ENCODE results near the gene KIAA0232. TPM values are rescaled to one million over a fixed set of nuclear protein-coding genes. Genes with fewer than 3 reads are reported as not detected.

The KIAA0232 gene
- total RNA-seq, 1 donor from 2014 or later = 40.1 TPM

DNA sequence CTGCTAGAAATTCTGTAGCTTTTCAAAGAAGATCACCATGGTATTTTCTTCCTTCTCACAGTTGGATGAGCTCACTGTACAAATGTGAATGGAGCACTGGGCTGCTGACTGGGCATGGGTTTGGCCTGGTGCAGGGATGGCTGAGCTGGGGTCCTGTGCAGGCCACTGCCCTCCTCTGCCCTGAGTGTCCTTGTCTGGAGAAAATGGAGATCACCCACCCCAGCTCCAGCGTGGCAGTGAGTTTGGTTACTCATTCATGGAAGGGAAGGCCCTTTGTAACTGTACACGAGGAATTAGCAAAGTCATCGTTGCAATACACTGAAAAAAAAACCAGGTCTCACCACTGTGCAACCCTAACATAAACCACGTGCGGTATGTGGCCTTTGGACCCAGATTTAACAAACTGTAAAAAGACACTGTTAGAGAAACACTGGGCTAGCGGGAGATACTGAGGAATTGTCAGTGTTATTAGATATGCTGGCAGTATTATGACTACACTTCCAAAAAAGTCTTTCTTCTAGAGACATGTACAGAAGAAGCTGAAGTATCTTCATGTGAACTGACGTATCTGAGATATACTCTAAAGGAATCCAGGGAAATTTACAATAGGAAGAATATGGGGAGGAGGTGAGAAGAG lies 111.0 kb downstream of the KIAA0232 start:
- peak overlapping the region; percentile 66 for H3K27ac Mint-ChIP-seq (ENCODE audit: unreplicated experiment)

DNA sequence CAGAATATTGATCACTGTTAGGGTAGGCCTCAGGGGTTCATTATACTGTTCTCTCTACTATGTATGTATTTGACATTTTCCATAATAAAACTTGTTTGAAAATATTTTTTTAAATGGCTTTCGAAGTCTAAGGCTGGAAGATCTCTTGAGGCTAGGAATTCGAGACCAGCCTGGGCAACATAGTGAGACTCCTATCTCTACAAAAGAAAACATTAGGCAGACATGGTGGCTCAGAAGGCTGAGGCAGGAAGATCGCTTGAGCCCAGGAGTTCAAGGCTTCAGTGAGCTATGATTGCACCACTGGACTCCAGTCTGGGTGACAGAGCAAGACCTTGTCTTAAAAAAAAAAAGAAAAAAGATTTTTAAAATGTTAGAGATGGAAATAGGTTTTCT lies 111.6 kb downstream of the KIAA0232 start:
- Mint-ChIP-seq H3K36me3 (ENCODE audit: low read depth) (peaks cover 7% of the 10 kb centered on the region), H3K4me1 (peaks cover 28% of the 10 kb centered on the region), H3K4me3 (no peak overlapping the region), H3K9me3 (no peaks in the 10 kb centered on the region), H3K27me3 (ENCODE audit: low read depth) (no peaks in the 10 kb centered on the region), H3K27ac (ENCODE audit: unreplicated experiment) (no peak overlapping the region)
- TF ChIP-seq, protein P1, sequence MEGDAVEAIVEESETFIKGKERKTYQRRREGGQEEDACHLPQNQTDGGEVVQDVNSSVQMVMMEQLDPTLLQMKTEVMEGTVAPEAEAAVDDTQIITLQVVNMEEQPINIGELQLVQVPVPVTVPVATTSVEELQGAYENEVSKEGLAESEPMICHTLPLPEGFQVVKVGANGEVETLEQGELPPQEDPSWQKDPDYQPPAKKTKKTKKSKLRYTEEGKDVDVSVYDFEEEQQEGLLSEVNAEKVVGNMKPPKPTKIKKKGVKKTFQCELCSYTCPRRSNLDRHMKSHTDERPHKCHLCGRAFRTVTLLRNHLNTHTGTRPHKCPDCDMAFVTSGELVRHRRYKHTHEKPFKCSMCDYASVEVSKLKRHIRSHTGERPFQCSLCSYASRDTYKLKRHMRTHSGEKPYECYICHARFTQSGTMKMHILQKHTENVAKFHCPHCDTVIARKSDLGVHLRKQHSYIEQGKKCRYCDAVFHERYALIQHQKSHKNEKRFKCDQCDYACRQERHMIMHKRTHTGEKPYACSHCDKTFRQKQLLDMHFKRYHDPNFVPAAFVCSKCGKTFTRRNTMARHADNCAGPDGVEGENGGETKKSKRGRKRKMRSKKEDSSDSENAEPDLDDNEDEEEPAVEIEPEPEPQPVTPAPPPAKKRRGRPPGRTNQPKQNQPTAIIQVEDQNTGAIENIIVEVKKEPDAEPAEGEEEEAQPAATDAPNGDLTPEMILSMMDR (conservative IDR thresholded peaks at IDR 0.05) = no peak
- DNase-seq (ENCODE audit: low read depth, low spot score) = no peak

More for the DNA sequence above, 111.0 kb downstream of the KIAA0232 start:
- no peaks in the 10 kb centered on the region for H3K9me3 Mint-ChIP-seq
- H3K4me3 Mint-ChIP-seq = no peak overlapping the region
- peaks cover 28% of the 10 kb centered on the region for H3K4me1 Mint-ChIP-seq
- TF ChIP-seq, protein P1 (conservative IDR thresholded peaks at IDR 0.05) = no peak
- no peaks in the 10 kb centered on the region for H3K27me3 Mint-ChIP-seq (ENCODE audit: low read depth)
- H3K36me3 Mint-ChIP-seq (ENCODE audit: low read depth) = peaks cover 7% of the 10 kb centered on the region
- DNase-seq (ENCODE audit: low read depth, low spot score) = no peak

DNA sequence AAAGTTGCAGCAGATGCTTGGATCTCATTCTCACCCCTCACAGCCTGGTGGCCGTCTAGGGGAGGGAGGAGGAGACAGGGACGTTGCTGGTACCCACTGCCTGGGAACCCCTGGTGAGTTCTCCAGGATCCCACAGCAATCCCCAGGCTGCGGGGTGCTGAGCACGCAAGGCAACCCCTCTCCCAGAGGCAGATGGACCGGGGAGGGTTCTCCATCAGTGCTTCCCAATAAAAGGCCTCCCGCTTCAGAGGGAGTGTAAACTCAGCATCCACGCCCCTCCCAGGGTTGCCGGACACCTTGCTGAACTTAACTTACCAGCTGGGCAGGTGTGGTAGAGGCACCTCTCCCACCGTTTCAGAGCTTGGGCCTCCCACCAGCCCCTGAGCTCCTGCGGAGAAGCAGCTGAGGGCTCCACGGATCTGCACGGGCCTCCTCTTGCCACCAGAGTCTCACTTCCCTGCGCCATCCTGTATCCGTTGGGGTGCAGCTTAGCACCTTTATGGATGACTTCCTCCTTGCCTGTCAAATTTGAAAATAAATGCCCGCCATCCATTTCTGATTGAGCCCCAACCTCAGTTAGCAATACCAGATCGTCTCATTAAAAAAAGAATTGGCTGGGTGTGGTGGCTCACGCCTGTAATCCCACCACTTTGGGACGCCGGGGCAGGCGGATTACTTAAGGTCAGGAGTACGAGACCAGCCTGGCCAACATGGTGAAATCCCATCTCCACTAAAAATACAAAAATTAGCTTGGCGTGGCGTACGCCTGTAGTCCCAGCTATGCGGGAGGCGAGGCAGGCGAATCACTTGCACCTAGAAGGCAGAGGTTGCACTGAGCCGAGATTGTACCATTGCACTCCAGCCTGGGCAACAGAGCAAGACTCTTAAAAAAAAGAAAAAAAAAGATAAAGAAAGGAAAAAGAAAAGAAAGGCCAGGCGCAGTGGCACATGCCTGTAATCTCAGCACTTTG lies 112.3 kb downstream of the KIAA0232 start:
- Mint-ChIP-seq H3K4me3 (no peak overlapping the region), H3K27ac (ENCODE audit: unreplicated experiment) (no peak overlapping the region), H3K9me3 (no peaks in the 10 kb centered on the region), H3K27me3 (ENCODE audit: low read depth) (no peaks in the 10 kb centered on the region), H3K4me1 (peaks cover 28% of the 10 kb centered on the region), H3K36me3 (ENCODE audit: low read depth) (peaks cover 7% of the 10 kb centered on the region)
- TF ChIP-seq, protein P1 (conservative IDR thresholded peaks at IDR 0.05) = no peak
- no peak for DNase-seq (ENCODE audit: low read depth, low spot score)

DNA sequence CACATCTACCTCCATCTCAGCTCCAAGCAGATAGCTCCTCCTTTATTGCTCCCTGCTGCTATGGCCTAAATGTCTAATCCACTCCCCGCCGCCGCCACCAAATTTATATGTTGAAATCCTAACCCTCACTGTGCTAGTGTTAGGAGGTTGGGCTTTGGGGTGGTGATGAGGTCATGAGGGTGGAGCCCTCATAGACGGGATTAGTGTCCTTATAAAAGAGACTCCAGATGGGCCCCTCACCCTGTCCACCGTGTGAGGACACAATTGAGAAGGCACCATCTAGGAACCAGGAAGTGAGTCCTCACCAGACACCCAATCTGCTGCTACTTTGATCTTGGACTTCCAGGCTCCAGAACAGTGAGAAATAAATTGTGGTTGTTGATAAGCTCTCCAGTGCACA lies 113.5 kb downstream of the KIAA0232 start:
- Mint-ChIP-seq H3K9me3 (no peaks in the 10 kb centered on the region), H3K27me3 (ENCODE audit: low read depth) (no peaks in the 10 kb centered on the region), H3K36me3 (ENCODE audit: low read depth) (no peaks in the 10 kb centered on the region), H3K4me3 (no peak overlapping the region), H3K27ac (ENCODE audit: unreplicated experiment) (no peak overlapping the region), H3K4me1 (peaks cover 28% of the 10 kb centered on the region)
- no peak for DNase-seq (ENCODE audit: low read depth, low spot score)
- TF ChIP-seq, protein P1 (conservative IDR thresholded peaks at IDR 0.05) = no peak

DNA sequence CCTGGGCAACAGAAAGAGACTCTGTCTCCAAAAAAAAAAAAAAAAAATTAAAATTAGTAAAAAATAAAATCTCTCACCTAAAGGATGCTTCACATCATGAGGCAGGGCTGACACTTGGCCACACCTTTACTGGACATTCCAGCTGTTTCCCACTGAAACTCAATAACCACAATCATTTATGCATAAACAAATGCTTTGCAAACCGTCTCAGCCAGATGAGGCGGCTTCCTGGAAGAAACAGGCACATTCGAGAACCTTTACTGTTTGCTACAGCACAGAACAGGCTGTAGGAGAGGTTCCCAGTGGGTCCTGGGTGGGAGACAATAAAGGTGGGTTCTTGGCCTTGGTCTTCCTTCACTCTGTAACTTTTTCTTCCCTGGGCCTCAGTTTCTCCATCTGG lies 116.2 kb downstream of the KIAA0232 start:
- Mint-ChIP-seq H3K27me3 (ENCODE audit: low read depth) (no peaks in the 10 kb centered on the region), H3K27ac (ENCODE audit: unreplicated experiment) (no peak overlapping the region), H3K36me3 (ENCODE audit: low read depth) (no peaks in the 10 kb centered on the region), H3K4me1 (peaks cover 8% of the 10 kb centered on the region), H3K9me3 (no peaks in the 10 kb centered on the region), H3K4me3 (no peak overlapping the region)
- TF ChIP-seq, protein P1 (conservative IDR thresholded peaks at IDR 0.05) = no peak
- DNase-seq (ENCODE audit: low read depth, low spot score) = no peak

All from neural crest cell (in vitro differentiated cells).